Measurements from ENCODE around the gene COX6A2. TPM values are rescaled to one million over a fixed set of nuclear protein-coding genes. Genes with fewer than 3 reads are reported as not detected.
"Not testable (repeated sequence)": the region's sequence is repeated elsewhere in the genome, so short reads cannot be mapped to it uniquely, and the experiment has no call there.

COX6A2 gene
- total RNA-seq, 1 donor from 2014 or later: not detected

DNA sequence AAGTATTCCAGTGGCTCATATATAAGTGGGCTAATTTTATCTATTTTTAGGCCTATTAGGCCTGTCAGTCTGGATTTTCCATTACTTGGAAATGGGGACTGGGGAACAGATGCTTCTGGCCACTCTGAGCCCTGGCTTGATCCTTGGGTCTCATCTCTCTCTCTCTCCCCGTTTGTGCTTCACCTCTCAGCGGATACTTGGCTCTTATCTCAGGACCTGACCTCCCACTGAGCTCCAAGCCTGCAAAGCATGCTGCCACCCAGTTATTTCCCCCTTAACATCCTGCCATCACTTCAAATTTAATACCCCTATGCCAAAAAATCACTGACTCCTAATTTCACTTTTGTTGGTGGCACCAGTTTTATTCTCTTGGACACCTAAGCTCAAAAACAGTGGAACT, 10.3 kb upstream of the COX6A2 start:
- DNase-seq: no peak

DNA sequence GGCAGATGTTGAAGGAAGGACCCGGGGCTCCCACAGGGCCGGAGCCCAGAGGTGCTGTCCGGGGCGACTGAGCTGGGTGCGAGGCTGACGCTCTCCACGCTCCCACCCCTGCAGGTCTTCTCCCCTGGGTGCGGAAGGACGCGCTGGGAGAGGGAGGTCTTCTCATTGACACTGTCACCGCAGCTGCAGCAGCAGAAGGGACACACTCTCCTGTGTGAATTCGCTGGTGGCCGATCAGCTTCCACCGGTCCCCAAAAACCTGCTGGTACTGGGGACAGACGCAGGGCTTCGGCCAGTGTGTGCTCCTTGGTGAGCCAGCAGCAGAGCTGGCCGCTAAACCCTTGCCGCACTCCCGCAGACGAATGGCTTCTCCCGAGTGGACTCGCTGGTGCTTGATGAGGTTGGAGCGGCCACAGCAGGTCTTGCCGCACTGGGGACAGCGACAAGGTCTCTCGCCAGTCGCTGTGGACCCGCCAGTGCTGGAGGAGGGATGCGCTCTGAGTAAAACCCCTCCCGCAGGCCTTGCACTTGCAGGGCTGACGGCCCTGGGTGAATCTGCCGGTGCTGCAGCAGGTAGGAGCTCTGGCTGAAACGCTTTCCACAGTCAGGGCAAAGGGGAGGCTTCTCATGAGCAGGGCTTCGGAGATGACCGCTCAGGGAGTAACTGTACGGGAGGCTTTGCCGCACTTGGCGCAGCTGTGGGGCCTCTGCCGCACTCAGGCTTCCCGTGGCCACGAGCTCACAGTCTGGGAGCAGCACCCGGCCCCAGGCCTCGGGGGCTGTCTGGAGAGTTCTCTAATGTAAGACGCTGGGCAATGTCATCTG, 8.3 kb upstream of the COX6A2 start:
- DNase-seq: no peak

DNA sequence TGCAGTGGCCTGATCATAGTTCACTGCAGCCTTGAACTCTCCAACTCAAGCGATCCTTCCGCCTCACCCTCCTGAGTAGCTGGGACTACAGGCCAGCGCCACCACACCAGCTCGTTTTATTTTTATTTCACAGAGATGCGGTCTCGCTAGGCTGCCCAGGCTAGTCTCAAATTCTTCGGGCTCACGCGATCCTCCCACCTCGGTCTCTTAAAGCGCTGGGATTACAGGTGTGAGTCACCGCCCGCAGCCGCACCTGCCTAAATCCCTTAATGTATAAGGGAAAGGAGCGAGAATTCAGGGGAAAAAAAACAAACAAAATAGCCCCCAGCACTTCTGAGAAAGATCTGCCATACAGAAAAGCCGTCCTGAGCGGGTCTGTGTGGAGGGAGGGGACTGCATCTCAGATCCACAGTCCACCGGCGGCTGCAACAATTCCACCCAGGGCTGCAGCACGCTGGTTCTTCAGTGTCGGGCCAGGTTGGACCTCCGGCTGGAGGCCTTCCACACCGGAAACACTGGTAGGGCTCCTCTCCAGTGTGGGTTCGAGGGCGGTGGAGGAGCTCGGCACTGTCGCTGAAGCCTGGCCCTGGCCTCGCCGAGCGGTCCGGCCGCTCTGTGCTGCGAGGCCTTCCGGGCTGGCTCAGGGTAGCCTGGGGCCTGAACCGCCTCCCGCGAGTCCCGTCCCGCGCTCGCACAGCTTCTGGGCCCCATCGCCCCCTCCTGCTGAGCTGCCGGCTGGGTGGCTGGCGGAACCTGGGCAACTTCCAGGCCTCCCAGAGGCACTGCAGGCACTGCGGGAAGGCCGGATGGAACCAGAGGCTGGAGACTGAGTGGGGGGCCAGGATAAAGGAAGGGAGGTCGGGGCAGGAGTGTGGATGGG, 7.4 kb upstream of the COX6A2 start:
- no peak for DNase-seq

DNA sequence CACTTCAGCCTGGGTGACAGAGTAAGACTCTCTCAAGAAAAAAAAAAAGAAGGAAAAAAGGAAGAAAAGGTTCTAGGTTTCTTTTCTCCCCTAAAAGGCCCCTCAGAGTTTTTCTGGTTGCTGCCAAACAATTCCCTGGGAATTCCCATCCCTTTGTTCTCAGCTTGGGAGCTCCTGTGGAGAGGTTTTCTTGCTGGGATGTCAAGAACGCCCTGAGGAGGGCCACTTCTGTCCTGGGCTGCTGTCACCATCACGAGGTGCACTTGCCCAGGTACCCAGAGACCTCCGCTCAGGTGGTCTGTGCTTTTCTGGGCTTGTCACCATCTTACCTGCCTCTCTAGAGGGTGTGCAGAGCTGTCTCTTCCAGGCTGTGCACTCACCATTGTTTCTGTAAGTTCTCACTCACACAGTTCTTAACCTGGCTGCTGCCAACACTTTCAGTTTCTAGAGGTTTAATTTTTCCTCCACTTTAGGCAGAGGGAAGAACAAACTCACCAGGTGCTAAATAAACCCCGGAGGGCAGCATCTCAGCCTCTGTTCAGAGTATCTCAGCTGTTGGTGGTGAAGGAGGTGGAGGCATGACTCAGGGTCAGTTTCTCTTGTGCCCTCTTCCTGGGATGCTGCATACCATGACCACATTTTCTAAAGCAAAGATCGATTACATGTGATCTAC, 2.4 kb upstream of the COX6A2 start:
- no peak for DNase-seq

DNA sequence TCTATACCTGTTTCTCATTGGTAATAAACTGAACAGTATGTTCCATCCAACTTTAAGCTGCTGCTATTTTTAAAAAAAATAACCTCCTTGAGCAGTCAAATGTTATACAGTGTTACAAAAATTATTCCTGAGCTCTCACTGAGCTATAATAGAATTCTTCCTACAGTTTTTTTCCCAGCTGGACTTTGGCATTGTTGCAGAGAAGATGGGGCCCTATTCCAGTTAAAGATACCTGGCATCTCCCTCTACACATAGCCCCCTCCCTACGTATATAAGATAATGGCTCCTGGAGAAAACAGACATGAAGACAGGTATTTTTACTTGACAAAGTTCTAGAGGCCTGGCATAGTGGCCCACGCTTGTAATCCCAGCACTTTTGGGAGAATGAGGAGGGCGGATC, 1.6 kb upstream of the COX6A2 start:
- no peak for DNase-seq

DNA sequence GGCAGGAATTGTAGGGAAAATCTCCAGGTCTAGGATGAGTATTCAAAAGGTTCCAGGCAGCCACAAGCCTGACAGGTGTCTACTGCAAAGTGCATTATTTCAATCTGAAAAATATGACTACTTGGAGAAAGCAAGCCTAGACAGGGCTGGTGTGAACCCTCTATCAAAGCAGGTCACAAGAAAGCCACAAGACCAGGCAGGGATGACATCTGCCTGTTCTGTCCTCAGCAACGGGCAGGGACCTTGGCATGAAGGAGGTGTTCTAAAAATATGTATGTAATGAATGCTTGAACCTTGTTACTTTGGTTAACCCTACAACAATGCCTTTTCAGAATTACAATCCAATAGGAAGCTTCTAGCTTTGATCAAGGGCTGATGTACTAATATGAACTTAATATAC, 1.2 kb upstream of the COX6A2 start:
- no peak for DNase-seq

DNA sequence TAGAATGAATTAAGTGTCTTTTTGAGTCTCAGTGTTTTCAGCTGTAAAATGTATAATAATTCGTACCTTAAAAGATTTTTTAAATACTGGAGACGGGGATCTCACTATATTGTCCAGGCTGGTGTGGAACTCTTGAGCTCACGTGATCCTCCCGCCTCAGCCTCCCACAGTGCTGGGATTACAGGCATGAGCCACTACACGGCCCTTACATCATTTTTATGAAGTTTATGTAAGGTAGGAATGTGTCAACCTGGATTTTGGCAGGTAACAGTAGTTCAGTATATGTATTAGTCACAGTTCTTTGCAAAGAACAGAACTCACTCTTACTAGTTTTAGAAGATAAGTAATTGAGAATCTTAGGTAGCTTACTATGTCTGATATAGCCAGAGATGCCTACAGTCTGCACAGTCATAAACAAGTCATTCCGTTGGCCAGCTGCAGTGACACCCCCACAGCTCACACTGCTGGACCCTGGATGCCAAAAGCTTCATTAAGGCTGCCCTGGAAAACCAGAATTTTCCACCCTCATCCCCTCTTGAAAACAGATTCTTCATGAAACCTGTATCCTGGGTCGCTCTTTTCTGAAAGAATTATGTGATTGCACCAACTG, 583 bp upstream of the COX6A2 start:
- no peak for DNase-seq

DNA sequence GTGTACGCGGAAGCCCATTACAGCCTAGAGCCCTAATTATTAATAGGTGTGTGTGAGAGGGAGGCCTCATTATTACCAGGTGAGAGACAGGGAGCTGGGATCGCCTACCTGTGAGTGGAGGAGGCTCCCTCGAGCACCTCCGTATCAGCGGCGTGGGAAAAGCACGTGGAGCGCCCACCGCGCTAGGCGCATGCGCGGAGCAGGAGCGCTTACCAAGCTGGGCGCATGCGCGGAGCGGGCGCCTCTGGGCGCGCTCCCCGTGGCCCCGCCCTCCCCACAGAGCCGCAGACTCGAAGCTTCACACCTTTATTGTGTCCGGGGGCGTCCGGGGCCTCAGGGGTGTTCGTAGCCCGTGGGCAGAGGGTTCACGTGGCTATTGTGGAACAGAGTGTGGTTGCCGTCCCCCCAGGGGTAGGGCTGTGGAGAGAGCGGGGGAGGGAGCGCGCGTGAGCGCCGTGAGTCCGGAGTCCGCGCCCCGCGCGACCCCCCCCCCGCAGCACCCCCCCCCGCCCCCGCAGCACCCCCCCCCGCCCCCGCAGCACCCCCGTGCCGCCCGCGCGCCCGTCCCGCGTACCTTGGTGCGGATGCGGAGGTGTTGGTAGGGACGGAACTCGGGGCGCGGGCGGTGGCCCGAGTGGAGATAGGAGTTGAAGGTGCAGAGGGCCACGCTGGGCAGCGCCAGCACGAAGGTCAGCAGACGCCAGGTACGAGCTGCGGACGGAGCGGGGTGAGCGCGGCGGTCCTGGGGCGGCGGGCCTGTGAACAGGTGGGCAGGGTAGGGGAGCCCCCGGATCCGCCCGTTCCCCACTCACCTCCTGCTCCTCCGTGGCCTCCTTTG, 500 bp downstream of the COX6A2 start:
- DNase-seq: no peak

DNA sequence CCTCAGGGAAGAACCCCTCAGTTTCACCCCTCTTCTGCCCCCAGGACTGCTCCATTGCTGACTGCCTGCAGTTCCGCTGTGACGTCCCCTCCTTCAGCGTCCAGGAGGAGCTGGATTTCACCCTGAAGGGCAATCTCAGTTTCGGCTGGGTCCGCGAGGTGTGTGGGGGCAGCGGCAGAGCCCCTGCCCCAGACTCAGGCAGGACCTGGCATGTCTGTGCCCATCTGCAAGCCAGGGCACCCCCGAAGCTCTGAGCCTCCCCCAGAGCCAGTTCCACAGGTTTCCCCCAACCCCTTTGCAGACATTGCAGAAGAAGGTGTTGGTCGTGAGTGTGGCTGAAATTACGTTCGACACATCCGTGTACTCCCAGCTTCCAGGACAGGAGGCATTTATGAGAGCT, 4.4 kb downstream of the COX6A2 start:
- no peak for DNase-seq

DNA sequence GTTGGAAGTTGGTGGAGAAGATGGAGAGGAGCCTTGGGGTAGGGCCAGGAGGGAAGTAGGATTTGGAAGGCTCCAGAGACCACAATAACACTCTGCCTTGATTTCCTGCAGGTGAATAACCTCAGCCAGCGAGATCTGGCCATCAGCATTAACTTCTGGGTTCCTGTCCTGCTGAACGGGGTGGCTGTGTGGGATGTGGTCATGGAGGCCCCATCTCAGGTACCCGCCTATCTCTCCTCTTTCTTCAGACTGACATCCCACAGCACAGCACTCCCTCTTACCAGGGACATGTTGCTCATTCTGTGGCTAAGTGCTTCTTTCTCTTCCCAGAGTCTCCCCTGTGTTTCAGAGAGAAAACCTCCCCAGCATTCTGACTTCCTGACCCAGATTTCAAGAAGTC, 4.9 kb downstream of the COX6A2 start:
- no peak for DNase-seq

DNA sequence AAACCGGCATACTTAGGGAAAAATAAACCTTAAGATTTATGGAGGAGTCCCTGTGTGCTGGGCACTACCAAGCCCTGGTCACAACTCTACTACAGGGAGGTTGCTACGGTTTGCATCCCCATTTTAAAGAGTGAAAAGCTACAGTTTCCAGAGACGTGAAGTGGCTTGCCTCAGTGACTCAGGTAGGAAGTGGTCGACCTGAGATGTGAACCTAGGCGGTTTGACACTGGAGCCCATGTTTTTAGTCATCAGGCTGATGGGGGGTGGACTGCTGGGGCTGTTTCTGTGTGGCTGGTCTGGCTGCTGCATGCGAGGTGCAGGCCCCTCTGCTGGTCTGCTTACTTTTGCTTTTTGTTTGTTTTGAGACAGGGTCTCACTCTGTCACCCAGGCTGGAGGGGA, 6.6 kb downstream of the COX6A2 start:
- DNase-seq: no peak

DNA sequence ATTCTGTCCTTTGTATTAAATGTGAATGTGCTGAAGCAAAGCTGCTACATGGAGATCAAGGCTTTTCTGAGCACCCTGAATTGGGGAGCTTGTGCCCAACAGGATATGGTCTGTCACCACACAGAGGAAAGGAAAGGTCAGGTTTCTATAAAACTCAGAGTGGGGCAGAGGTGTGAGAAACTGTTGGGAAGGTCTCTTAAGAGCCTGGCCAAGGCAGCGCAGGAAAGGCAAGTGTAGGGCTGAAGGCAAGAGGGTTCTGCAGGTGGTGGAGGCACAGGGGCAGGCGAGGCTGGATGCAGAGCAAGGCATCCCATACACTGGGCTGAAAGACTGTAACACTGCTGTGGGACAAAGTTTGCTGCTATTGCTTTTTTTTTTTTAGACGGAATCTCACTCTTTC, 8.1 kb downstream of the COX6A2 start:
- no peak for DNase-seq

DNA sequence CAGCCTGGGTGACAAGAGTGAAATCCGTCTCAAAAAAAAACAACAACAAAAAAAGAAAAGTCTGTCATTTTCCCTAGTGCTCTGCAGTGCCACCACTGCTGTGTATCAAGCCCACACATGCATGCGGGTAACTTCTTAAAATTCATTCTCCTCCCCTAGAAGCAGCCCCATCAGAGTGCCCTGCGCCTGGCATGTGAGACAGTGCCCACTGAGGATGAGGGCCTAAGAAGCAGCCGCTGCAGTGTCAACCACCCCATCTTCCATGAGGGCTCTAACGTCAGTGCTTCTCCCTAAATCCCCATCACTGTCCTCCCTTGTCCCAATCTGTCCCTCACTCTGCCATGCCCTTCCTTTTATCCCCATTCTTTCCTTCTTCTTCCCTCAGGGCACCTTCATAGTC, 10.2 kb downstream of the COX6A2 start:
- no peak for DNase-seq

DNA sequence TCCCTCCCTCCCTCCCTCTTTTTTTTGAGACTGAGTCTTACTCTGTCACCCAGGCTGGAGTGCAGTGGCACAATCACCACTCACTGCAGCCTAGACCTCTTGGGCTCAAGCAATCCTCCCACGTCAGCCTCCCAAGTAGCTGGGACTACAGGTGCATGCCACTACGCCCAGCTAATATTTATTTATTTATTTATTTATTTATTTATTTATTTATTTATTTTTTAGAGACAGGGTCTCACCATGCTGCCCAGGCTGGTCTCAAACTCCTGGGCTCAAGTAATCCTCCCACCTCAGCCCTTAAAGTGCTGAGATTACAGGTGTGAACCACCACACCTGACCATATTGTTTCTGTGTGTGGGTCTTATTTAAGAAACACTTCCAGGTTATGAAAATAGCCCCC, 11.1 kb downstream of the COX6A2 start:
- DNase-seq: not testable (repeated sequence)

DNA sequence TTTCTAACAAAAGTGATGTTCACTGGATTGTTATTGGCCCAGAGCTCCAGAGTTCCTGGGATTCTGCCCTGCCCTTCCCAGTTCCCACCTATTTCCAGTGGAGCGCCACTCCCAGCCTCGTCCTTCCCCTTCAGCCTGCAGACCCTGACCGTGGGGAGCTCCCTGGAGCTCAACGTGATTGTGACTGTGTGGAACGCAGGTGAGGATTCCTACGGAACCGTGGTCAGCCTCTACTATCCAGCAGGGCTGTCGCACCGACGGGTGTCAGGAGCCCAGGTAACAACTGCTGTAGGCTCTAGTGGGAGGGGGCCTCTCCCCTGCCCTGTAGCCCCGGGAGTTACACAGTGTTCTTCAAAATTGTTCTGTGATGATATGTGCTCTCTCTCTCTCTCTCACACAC, 11.8 kb downstream of the COX6A2 start:
- no peak for DNase-seq

DNA sequence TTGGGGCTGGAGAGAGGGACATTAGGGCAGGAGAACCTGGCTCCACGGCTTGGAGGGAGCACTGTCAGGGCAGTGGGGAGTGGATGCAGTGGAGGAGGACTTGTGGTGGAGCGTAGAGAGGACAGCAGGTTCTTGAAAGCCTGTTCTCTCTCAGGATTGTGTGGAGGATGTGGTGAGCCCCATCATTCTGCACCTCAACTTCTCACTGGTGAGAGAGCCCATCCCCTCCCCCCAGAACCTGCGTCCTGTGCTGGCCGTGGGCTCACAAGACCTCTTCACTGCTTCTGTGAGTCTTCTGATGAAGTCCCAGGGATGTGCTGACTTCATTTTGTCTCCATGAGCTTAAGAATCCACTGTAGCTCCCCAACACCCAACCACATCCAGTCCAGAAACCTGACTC, 13.5 kb downstream of the COX6A2 start:
- no peak for DNase-seq

DNA sequence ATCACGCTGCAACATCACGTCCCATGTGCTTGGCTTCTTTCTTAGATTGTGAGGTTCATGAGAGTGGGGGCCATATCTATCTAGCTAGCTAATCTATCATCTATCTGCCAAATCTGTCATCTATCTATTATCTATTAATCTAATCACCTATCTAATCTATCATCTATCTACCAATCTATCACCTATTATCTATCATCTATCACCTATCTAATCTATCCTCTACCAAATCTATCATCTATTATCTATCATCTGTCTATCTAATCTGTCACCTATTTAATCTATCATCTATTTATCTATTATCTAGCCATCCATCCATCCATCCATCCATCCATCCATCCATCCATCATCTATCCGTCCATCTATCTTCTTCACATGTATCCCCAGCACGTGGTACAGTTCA, 14.2 kb downstream of the COX6A2 start:
- no peak for DNase-seq

DNA sequence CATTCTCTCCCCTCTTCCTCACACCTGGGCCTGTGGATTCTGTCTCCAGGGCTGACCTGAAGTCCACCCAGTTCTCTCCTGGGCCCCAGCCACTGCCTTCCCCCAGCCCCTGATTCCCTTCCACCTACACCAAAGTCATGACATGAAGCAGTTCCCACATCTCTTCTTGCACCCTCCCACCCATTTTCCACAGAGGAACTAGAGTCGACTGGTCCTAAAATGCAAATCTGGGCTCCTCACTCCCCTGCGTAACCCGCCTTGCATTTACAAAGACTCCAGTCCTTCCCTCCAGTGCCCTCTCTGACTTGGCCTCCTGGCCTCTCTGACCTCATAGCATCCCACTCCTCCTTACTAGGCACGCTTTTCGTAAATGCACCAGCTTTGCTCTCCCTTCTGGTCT, 14.8 kb downstream of the COX6A2 start:
- no peak for DNase-seq

DNA sequence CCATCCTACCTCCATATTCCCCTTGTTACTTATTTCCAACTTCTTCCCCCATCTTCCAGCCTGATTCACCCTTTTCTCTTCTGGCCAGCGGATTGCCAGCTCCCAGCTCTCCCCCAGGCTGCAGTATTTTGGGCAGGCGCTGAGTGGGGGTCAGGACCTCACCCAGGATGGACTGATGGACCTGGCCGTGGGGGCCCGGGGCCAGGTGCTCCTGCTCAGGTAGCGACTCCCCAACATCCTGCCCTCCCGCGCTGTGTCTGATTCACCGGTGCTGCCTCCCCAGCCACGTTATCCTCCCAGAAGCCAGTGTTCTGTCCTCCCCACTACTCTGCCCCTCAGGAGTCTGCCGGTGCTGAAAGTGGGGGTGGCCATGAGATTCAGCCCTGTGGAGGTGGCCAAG, 15.4 kb downstream of the COX6A2 start:
- no peak for DNase-seq

DNA sequence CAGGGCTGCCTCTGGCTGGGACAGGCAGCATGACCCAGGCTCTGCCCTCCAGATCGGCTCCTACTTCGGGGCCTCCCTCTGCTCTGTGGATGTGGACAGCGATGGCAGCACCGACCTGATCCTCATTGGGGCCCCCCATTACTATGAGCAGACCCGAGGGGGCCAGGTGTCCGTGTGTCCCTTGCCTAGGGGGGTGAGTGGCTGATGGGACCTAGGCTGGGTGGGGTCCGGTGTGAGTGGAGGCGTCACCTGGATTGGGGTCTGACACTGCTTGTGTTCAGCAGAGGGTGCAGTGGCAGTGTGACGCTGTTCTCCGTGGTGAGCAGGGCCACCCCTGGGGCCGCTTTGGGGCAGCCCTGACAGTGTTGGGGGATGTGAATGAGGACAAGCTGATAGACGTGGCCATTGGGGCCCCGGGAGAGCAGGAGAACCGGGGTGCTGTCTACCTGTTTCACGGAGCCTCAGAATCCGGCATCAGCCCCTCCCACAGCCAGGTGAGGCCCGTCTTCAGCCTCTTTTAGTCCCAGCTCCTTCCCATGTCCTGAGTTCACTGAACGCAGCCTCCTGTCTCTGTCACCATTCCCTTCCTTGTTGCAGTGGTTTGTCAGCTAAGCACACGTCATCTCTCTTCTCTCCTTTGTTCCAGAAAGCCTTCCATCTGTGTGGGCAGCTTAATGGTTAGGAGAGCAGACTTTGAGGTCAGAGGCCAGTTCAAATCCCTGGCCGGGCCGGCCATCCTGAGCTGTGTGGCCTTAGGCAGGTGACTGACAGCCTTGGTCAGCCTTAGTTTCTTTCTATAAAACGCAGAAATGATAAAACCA, 16.9 kb downstream of the COX6A2 start:
- DNase-seq: no peak

DNA sequence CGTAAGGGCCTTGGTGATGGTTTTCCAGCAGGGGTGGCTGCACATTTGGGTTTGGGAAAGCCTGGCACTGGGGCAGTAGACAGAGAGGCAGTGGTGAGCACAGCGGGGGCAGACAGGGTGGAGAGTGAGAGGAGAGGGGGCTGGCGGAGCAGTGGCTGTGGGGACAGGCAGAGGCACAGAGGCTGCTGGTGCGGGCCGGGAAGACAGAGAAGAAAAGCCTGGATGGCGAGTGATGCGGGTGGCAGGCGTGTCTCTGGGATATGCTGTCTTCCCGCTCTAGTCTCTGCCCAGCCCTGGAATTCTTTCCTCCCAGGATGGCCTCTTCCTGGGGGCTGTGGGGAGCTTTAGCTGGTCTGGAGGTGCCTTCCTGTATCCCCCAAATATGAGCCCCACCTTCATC, 18.1 kb downstream of the COX6A2 start:
- no peak for DNase-seq
